ENCODE data around the gene EWSR1.

DNA sequence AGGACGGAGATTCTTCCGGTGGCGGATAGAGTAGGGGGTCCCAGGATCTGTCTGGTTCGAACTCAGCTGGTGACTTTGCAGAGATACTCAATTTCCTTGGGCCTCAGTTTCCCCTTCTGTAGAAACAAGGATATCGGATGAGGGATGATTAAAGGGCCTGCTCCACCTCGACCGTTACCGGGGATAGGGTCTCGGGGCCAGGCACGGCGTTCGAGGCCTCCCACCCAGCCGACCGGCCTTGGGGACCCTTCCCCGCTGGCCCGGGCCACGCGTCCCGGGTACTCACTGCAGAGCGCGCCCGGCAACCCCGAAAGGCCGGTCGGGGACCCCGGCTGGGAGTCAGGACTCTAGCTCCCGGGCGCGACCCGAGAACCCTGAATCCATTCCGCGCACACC is 608 bp upstream of the EWSR1 start:
- TF ChIP-seq POLR2A (IDR thresholded peaks at IDR 0.05) = no peak
- TF ChIP-seq, protein P1, sequence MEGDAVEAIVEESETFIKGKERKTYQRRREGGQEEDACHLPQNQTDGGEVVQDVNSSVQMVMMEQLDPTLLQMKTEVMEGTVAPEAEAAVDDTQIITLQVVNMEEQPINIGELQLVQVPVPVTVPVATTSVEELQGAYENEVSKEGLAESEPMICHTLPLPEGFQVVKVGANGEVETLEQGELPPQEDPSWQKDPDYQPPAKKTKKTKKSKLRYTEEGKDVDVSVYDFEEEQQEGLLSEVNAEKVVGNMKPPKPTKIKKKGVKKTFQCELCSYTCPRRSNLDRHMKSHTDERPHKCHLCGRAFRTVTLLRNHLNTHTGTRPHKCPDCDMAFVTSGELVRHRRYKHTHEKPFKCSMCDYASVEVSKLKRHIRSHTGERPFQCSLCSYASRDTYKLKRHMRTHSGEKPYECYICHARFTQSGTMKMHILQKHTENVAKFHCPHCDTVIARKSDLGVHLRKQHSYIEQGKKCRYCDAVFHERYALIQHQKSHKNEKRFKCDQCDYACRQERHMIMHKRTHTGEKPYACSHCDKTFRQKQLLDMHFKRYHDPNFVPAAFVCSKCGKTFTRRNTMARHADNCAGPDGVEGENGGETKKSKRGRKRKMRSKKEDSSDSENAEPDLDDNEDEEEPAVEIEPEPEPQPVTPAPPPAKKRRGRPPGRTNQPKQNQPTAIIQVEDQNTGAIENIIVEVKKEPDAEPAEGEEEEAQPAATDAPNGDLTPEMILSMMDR (IDR thresholded peaks at IDR 0.05) = no peak
